Stimulated activated CD4-positive, alpha-beta T cell treated with anti-CD3 and anti-CD28 coated beads, Interleukin-2, amount 100 ng/mL, for 48 hours (primary cell): Measurements from ENCODE around the gene TEX9.
"Not testable (repeated sequence)": the region's sequence is repeated elsewhere in the genome, so short reads cannot be mapped to it uniquely, and the experiment has no call there.

Experiments used
- DNase-seq, 2 donors: peaks; one replicate each; pipeline ENCODE4 v3.0.0-alpha.2; 2020

The TEX9 gene

DNA sequence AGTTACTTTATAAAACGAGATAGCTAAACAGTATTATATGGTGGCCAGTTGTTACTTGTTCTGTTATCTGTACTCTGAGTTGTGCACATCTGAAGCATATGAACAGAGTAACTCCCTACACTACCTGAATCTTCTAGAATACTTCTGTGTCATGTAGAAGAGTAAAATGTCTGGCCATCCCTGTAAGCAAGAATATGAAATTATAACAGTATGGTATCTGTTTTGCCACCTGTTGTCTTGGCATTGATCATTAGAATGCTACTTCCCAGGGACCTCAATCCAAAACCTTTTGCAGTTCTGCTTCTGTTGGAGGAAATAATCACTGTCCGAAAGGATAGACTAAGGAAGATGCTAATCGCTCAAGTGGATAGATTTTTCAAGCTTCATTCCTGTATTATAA is 1.9 kb downstream of the TEX9 start:
- no peak for DNase-seq

DNA sequence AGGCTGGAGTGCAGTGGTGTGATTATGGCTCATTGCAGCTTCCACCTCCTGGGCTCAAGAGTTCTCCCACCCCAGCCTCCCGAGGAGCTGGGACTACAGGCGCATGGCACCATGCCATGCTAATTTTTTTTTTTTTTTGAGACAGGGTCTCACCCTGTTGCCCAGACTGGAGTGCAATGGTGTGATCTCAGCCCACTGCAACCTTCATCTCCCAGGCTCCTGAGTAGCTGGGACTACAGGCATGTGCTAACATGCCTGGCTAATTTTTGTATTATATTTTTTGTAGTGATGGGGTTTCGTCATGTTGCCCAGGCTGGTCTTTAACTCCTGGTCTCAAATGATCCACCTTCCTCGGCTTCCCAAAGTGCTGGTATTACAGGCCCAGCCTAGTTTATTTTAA is 4.0 kb downstream of the TEX9 start:
- no peak for DNase-seq

DNA sequence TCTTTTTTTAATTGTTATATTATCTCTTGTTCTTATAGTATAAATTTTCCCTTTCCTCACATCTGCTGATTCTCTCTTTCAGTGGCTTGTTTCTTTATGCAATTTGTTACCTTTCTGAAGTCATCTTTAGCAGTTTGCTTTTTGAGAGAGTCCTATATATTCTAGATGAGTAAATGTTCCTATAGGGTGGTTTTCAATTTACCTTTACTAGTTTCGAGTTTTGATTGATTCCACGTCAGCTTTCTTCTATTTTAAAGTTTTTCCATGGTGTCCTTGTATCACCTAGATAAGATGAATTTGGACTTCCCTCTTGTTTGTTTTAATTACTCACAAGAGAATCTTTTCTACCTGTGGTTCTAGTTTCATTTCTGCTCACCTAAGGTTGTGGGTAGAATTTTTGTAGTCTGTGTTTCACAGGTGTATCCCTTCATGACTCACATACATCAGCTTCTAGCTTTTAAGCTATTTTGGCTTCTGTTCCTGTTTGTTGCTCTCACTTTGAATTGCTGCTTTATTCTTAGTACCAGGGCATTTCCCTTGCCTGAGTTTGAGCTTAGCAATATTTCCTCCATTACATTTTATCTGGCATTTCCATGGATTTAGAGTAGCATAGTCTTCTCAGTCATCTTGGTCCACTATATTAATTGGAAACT is 6.4 kb downstream of the TEX9 start:
- DNase-seq, result no peak

DNA sequence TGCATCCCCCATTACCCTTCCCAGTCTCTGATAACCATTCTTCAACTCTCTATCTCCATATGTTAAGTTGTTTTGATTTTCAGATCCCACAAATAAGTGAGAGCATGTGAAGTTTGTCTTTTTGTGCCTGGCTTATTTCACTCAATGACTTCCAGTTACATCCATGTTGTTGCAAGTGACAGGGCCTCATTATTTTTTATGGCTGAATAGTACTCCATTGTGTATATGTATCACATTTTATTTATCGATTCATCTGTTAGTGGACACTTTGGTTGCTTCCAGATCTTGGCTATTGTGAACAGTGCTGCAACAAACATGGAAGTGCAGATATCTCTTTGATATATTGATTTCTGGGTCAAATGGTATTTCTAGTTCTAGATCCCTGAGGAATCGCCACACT is 9.5 kb downstream of the TEX9 start:
- not testable (repeated sequence) for DNase-seq

DNA sequence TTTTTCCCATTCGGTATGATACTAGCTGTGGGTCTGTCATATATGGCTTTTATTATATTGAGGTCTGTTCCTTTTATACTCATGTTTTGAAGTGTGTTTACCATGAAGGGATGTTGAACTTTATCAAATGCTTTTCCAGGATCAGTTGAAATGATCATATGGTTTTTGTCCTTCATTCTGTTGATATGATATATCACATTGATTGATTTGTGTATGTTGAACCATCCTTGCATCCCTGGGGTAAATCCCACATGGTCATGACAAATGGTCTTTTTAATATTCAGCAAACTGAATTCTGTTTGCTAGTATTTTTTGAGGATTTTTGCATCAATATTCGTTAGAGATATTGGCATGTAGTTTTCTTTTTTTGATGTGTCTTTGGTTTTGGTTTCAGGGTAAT is 12.6 kb downstream of the TEX9 start:
- DNase-seq, result not testable (repeated sequence)

DNA sequence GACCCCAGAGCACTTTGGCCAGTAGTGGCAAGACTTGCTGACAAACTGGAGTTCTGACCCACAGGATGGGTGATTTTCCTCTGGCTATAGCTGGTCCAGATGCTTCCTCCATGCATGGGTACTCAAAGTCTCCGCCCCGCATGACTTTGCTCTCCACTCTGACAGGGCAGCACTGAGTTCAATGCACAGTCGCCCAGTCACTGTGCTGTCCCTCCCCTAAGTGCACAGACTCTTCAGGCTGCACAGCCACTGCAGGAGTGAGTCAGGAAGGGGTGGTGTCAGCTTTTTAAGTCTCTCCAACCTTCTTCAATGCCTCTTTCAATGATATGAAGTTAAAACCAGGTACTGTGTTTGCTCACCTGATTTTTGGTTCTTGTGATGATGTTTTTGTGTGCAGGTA is 17.8 kb downstream of the TEX9 start:
- DNase-seq, result no peak

DNA sequence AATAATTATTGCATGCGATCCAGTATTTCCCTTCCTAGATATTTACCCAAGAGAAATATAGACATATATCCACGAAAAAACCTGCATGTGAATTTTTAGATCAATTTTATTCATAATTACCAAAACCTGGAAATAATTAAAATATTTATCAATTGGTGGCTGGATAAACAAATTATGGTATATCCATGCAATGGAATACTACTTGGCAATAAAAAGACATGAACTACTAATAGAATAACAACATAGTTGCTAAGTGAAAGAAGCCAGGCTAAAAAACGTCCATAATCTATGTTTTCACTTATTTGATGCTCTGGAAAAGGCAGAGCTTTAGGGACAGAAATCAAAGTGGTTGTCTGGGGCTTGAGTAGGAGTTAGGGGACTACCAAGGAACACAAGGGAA is 20.7 kb downstream of the TEX9 start:
- no peak for DNase-seq

DNA sequence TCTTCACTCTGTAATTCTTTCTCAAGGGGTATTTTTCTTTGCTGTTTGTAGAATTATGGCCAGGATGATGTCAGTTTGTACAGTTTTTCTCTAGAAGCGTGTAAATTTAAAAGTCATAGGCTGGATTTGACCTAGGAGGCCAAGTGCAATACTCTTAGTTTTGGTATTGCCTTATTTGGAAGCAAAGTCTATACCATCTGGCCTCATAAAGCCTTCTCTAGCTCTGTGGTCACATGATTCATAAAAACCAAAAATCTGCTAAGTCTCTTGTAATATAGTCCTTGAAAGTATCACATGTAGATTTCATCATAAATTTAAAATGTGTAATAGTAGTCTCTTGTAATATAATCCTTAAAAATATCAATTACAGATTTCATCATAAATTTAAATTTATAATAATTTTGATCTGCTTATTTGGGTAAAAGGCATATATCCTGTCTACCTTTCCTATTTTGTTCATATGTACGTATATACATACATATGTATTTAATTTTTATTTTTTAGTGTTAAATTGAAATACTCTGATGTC is 25.6 kb downstream of the TEX9 start:
- DNase-seq, result no peak

DNA sequence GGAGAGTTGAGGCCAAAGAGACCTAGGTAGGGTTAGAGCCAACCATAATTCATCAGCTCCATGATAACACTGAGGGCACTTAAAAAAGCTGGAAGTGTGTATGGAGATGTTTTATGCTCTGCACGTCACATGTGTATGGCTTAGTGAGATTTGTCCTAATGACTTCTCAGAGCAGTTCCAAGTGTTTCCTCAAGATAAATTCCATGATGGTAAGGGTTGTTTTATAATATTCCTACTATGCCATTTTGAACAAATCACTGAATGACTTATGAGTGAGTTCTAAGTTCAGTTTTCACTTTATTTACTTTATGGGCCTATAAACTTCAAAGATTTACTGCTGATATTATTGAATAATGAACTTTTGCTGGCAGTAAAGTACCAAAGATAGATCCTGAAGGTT is 28.1 kb downstream of the TEX9 start:
- no peak for DNase-seq

DNA sequence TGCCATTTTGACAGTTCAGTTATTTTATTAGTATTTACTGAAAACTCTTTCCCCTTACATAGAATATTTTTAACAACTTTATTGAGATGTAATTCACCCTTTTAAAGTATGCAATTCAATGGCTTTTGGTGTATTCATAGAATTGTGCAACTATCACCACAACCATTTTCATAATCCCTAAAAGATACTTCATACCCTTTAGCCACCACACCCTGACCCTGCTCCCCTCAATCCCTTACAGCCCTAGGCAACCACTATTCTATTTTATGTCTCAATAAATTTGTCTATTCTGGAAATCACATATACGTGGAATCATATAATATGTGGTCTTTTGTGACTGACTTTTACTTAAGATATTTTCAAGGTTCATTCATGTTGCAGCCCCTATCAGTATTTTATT is 29.7 kb downstream of the TEX9 start:
- no peak for DNase-seq

DNA sequence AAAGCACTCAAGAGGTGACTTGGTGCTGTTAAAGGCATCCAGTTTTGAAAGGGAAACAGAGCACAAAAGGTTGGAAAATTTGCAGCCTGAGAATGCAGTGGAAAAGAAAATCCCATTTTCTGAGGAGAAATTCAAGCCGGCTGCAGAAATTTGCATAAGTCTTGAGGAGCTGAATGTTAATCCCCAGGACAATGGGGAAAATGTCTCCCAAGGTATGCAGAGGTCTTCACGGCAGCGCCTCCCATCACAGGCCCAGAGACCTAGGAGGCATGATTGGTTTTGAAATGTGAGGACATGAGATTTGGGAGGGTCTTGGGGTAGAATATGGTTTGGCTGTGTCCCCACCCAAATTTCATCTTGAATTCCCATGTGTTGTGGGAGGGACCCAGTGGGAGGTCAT is 32.1 kb downstream of the TEX9 start:
- DNase-seq, result not testable (repeated sequence)

DNA sequence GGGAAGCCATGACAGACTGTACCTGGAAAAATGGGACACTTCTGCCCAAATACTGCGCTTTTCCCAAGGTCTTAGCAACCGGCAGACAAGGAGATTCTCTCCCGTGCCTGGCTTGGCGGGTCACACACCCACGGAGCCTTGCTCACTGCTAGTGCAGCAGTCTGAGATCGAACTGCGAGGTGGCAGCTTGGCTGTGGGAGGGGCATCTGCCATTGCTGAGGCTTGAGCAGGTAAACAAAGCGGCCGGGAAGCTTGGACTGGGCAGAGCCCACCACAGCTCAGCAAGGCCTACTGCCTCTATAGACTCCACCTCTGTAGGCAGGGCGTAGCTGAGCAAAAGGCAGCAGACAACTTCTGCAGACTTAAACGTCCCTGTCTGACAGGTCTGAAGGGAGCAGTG is 34.0 kb downstream of the TEX9 start:
- not testable (repeated sequence) for DNase-seq

DNA sequence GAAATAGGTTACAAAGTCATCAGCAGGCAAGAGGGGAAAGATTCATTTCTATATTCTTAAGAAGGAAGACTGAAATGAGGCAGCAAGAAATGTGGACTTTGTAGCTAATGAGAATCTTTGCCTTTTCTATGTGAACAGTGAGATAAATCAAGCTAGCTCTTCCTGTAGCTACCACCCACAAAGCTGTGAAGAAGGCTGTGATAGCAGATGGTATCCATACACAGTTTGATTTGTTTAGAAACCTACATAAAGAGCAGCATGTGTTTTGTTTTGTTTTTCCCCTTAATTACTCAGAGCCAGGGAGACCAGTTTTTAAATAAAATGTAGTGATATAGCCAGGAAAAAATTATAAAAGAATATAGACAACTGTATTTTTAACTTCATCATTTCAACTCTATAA is 45.5 kb downstream of the TEX9 start:
- no peak for DNase-seq

DNA sequence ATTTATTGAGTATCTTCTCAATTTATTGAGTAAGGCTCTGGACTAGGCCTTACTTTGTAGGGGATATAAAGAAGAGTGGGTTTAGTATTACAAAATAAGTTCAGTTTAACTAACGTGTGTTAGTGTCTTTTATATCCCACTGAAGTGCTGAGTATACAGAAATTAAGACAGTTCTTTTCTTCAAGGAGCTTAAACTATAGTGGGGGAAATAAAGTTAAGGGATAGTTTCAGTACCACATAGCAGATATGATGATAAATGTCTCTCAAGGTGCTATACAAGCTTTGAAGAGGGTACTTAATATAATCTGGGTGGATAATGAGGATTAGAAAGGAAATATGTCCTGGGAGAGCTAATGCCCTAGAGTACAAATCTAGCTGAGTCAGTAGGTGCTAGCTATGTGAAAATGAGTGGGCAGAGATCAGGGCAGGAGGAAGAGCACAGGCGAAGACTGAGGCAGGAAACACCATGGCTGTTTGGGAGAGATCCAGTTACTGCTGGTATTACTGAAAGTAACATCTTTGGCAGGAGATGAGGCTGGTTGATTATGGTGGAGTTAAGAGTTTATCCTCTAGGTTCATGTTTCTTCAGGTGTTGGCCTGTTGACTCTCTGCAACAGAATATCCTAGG is 46.0 kb downstream of the TEX9 start:
- no peak for DNase-seq

DNA sequence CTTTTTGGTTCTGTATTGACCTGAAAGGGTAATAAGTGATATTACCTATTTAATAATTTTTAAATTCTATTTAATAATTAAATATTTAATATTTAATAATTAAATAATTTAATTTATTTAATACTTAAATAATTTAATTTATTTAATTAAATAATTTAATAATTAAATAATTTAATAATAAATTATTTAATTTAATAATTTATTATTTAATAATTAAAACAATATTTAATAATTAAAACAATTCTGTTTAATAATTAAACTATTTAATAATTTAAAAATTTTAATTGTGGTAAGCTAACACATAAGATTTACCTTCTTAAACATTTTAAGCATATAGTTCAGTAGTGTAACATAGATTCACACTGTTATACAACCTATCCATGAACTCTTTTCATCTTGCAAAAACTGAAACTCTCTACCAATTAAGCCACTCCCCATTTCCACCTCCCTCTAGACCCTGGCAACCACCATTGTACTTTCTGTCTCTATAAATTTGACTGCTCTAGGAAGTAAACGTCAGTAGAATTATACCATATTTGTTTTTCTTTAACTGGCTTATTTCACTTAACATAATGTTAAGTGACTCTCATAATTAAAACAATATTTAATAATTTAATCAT is 48.0 kb downstream of the TEX9 start:
- DNase-seq, result not testable (repeated sequence)

DNA sequence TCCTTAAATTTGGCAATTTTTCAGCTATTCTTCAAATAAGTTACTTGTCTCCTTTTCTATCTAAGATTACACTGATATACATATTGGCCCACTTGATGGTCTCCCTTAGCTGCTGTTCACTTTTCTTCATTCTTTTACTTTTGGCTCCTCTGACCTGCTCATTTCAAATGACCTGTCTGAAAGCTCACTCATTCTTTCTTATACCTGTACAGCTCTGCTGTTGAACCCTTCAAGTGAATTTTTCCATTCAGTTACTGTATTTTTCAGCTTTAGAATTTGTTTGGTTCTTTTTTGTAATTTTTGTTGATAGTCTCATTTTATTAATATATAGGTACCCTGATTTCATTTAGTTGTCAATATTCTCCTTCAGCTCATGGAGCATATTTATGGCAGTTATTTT is 60.0 kb downstream of the TEX9 start:
- no peak for DNase-seq

DNA sequence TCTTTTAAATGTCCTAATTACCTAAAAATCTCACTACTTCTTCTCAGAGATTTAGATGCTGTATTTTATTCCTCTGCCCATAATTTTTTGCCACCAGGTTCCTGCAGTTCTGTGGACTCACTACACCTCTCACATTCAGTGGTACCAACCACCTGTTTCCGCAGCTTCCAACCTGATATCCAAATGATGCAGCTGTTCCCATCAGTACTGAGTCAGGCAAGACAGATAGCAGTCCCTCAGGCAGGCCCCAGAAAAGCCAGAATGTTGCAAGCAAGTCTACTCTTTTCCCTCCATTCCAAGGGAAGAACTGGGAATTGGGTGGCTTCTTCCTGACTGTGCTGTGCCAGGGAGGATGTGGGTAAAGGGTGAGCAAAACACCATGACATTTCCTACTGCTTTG is 60.8 kb downstream of the TEX9 start:
- DNase-seq, result no peak

DNA sequence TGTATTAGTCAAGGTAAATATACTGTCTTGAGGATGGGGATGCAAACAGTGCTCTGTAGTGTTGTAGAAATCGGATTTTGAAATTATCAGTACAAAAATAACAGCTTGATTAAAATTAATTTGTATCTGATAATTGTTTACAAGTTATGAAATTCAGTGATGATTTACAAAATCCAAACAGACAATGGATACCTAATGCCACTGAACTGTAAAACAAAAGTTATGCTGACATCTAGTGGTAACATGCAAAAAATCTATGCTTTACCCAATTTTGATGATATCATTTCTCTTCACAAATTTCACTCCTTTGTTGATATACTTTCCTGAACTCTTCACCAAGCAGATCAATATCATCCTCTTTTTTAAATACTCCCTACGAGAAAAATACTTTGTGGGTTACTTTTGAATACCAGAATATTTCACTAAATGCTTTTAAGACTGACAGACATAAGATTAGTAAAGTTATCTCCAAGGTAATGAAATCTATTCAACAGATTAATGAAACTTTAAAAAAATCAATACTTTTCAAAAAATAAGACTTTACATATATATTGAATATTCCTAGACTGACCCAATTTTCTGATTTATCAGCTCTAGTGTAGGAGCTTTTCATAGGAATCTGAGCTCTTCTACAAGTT is 63.7 kb downstream of the TEX9 start:
- DNase-seq, result no peak

DNA sequence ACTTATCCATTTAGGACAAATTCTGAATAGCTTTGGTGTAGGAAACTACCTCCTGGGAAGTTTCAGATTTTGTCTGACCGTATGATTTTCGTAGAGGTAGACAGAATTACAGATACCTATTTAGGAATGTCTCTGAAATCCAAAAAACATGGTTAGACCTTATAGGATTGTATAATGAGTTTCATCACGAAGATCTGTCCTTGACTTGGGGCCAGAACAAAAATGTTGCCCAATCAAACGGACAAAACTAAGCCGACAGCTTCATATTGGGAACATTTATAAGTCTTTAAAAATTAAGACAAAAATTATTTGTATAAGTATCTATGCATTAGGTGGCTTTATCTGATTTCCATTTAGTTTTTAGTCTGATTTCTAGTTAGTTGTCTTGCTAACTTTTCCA is 67.1 kb downstream of the TEX9 start:
- no peak for DNase-seq

DNA sequence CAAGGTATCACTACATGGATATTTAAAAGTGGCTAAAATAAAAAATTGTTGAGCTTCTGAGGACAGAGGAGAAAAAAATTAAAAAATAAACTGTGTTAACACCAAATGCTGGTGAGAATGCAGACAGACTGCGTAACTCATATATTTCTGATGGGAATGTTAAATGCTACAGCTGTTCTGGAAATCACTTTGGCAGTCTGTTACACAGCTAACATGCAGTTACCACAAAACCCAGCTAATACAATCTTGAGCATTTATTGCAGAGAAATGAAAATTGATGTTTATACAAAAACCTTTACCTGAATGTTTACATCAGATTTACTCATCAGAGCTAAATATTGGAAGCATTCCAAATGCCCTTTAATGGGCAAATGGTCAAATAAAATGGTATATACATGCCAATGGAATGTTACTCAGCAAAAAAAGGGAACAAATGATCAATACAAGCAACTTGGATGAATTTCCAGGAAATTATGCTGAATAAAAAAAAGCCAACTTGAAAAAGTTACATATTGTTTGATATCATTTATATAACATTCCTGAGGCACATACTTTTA is 75.1 kb downstream of the TEX9 start:
- no peak for DNase-seq

DNA sequence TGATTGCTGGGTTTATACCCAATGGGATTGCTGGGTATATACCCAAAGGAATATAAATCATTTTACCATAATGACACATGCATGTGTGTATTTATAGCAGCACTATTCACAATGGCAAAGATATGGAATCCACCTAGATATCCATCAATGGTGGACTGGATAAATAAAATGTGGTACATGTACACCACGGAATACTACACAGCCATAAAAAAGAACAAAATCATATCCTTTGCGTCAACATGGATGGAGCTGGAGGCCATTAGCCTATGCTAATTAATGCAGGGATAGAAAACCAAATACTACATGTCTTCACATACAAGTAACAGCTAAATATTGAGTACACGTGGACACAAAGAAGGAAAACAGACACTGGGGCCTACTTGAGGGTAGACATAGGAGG is 77.1 kb downstream of the TEX9 start:
- no peak for DNase-seq

DNA sequence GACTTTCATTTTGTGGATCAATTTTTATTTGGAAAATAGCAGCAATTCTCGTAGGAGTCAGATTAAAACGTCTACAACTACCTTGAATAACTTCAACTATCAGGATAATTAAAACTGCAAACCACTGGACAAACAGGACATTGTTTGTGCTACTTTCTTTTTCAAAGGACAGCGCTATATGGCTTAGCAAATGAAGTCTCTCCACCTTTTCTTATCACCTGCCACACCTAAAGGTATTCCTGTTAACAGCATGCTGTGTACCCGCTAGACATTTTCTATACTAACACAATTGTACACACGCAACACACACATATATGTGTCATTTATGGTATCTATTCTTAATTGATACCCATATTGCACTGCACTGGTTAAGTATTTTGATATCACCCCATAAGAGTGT is 80.5 kb downstream of the TEX9 start:
- no peak for DNase-seq

DNA sequence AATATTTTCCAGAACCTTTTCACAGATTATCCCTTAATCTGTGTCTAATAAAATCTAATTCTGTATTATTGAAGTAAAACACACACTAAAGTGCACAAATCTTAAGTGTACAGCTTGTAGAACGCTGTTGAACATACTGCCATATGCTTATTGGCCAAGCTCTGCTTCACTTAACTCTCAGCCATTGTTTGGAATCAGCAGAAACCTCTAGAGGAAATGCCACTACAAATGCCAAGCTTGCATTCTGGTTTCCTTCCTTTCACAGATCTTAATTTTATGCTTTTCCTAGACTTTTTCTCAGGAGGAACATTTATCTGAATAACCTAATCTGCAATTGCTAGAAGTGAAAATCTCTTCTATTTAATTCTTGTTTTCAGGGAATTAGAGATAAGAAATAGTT is 89.6 kb downstream of the TEX9 start:
- no peak for DNase-seq

DNA sequence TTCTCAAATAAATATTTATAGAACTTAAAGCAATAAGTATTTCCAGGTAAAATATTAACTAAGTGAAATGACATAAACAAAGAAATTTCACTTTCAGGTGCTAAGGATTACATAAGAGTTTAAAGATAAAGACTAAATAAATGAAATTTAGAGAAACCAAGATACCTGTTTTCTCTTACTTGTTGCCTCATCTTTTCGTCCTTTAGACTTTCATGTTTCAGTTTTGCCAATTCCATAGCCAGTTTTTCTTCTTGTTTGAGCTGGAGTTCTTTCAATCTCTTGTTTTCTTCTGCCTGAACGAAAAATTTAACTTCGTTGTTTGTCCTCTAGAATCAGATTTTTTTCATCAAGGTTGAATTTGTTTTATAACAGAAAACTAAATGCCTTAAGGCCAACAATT is 91.0 kb downstream of the TEX9 start:
- DNase-seq, result no peak
